GM12878 (cell line): ENCODE data around the gene AUNIP. TPM values are rescaled to one million over a fixed set of nuclear protein-coding genes. Genes with fewer than 3 reads are reported as not detected.
A peak's percentile ranks its signal among the peaks of the same experiment; 100 is the strongest.

Experiments used
- ATAC-seq: fragments of 200-7000 bp; cut with Tn5 transposase; 3 replicates; pipeline ENCODE4 v1.9.1; 2020; ENCODE audit warnings: mild to moderate bottlenecking, moderate library complexity
- BruUV-seq: library from RNA; stranded (reverse); fragments of 400-500 nt; replicated peaks from 2 replicates; lab custom pipeline; 2021; lab: Mats Ljungman, UMichigan
- CTCF ChIA-PET: fragments of 300-600 bp; sonication (Branson Sonifier 250); formaldehyde crosslinking; extraction: SDS; loops from one replicate; lab custom pipeline; 2021; ENCODE audit warnings: inconsistent platforms; lab: Yijun Ruan, JAX
- POLR2A ChIA-PET: fragments of 350-600 bp; formaldehyde crosslinking; extraction: SDS; loops from one replicate; lab custom pipeline; 2021; ENCODE audit warnings: inconsistent platforms; lab: Charles Lee
- RAD21 ChIA-PET: fragments of 300-600 bp; sonication (Branson Sonifier 250); formaldehyde crosslinking; loops from one replicate; lab custom pipeline; 2023; ENCODE audit warnings: antibody characterized with exemption; ENCODE audit not compliant: unreplicated experiment; lab: Charles Lee
- SMC1A ChIA-PET: fragments of 300-600 bp; sonication (Branson Sonifier 250); formaldehyde crosslinking; loops from one replicate; lab custom pipeline; 2023; ENCODE audit not compliant: unreplicated experiment, uncharacterized antibody; lab: Charles Lee
- DNase-seq: peaks from one replicate; pipeline ENCODE4 v3.0.0-alpha.2; 2011; ENCODE audit warnings: low read depth, low spot score
- FAIRE-seq: peaks from 3 replicates; lab custom pipeline; 2011; peaks lifted over from hg19 to GRCh38; lab: Jason Lieb, UNC
- H2AFZ ChIP-seq: 2 replicates; pipeline ENCODE4 v1.6.0; 2011; ENCODE audit warnings: low read depth, low read length, control low read depth; ENCODE audit not compliant: control insufficient read depth
- H3K27ac ChIP-seq: 2 replicates; pipeline ENCODE4 v1.5.1; 2011; ENCODE audit warnings: control low read depth; ENCODE audit not compliant: control insufficient read depth, insufficient read depth
- H3K27me3 ChIP-seq, 2 experiments: replicated peaks in 1 of 2; 2 replicates each; pipeline versions ENCODE4 v1.6.0 to v1.6.1; 2011; ENCODE audit warnings: low read length in 1 of 2; ENCODE audit not compliant: control insufficient read depth in 2 of 2, insufficient read depth in 2 of 2
- H3K36me3 ChIP-seq, 2 experiments: 2 replicates each; pipeline ENCODE4 v1.5.1; 2011; ENCODE audit warnings: low read length in 1 of 2; ENCODE audit not compliant: control insufficient read depth in 2 of 2, insufficient read depth in 2 of 2
- H3K4me1 ChIP-seq: 2 replicates; pipeline ENCODE4 v1.6.1; 2011; ENCODE audit warnings: mild to moderate bottlenecking, low read length, moderate library complexity, mixed read lengths; ENCODE audit not compliant: control insufficient read depth, insufficient read depth
- H3K4me2 ChIP-seq: 2 replicates; pipeline ENCODE4 v1.6.0; 2011; ENCODE audit warnings: control low read depth; ENCODE audit not compliant: control insufficient read depth, insufficient read depth
- H3K4me3 ChIP-seq: fragments of 200-600 bp; sonication (generic); 2 replicates; pipeline ENCODE4 v1.5.1; 2016
- H3K79me2 ChIP-seq: 2 replicates; pipeline ENCODE4 v1.6.0; 2011; ENCODE audit warnings: low read length; ENCODE audit not compliant: control insufficient read depth, insufficient read depth
- H3K9ac ChIP-seq: 2 replicates; pipeline ENCODE4 v1.8.0; 2011; ENCODE audit warnings: low read length, control low read depth, mixed read lengths; ENCODE audit not compliant: control insufficient read depth, insufficient read depth
- H3K9me3 ChIP-seq: replicated peaks from 3 replicates; pipeline ENCODE4 v1.5.1; 2011; ENCODE audit warnings: mild to moderate bottlenecking, low read length; ENCODE audit not compliant: control insufficient read depth, insufficient read depth
- H4K20me1 ChIP-seq: 2 replicates; pipeline ENCODE4 v1.6.0; 2011; ENCODE audit not compliant: control insufficient read depth, insufficient read depth
- ATF7 ChIP-seq: fragments of 450-650 bp; IDR thresholded peaks from 2 replicates; pipeline ENCODE4 v1.6.1; 2016; ENCODE audit warnings: low read depth, mild to moderate bottlenecking
- ESRRA ChIP-seq: IDR thresholded peaks from 2 replicates; pipeline ENCODE4 v1.6.1; 2012; ENCODE audit warnings: mild to moderate bottlenecking, low read length, improper control_type of control experiment
- EZH2 ChIP-seq: IDR thresholded peaks from 2 replicates; pipeline ENCODE4 v1.6.1; 2012; ENCODE audit warnings: low read depth, mild to moderate bottlenecking, control low read depth, inconsistent platforms, low read length, borderline replicate concordance; ENCODE audit not compliant: control insufficient read depth
- HDGF ChIP-seq: fragments of 450-650 bp; IDR thresholded peaks from 2 replicates; pipeline ENCODE4 v1.6.1; 2016; ENCODE audit warnings: antibody characterized with exemption
- IKZF2 ChIP-seq, 2 experiments: fragments of 450-650 bp; IDR thresholded peaks; 2 replicates each; pipeline ENCODE4 v1.6.1; 2017; ENCODE audit warnings: mild to moderate bottlenecking in 2 of 2, moderate library complexity in 2 of 2
- POLR2AphosphoS2 ChIP-seq: IDR thresholded peaks from 2 replicates; pipeline ENCODE4 v1.6.1; 2011; ENCODE audit warnings: low read depth, mild to moderate bottlenecking, low read length, improper control_type of control experiment, moderate library complexity
- SIX5 ChIP-seq: IDR thresholded peaks from 2 replicates; pipeline ENCODE4 v1.6.1; 2011; ENCODE audit warnings: mild to moderate bottlenecking, low read depth, low read length, moderate library complexity; ENCODE audit not compliant: severe bottlenecking
- SKIL ChIP-seq: fragments of 450-650 bp; IDR thresholded peaks from 2 replicates; pipeline ENCODE4 v1.6.1; 2017; ENCODE audit warnings: mild to moderate bottlenecking, low read depth, inconsistent platforms; ENCODE audit not compliant: poor library complexity, severe bottlenecking
- SMAD1 ChIP-seq: fragments of 450-650 bp; IDR thresholded peaks from 2 replicates; pipeline ENCODE4 v1.6.1; 2018; ENCODE audit warnings: mild to moderate bottlenecking, low read depth; ENCODE audit not compliant: partially characterized antibody
- SPI1 ChIP-seq: IDR thresholded peaks from 2 replicates; pipeline ENCODE4 v1.6.1; 2011; ENCODE audit warnings: low read depth, mild to moderate bottlenecking, low read length, moderate library complexity, borderline replicate concordance; ENCODE audit not compliant: insufficient read depth
- WGBS: methylation state at CpG from one replicate; pipeline ENCODE4 v1.1.6; 2016; ENCODE audit warnings: low lambda C conversion rate; ENCODE audit not compliant: insufficient replicate concordance, insufficient coverage; ENCODE audit errors: missing lambda C conversion rate; 5-methylcytosine and 5-hydroxymethylcytosine counted together
- in situ Hi-C: fragments of 300-500 bp; cut with MboI; formaldehyde crosslinking; loops from 9 replicates; pipeline ENCODE4 v1.14.3; 2018; ENCODE audit warnings: mixed read lengths
- intact Hi-C: fragments of 100-400 bp; cut with micrococcal nuclease; formaldehyde crosslinking; loops from one replicate; pipeline ENCODE4 v1.14.2; 2022; ENCODE audit not compliant: unreplicated experiment
- polyA plus RNA-seq, 11 experiments: library from polyadenylated mRNA; depleted of rRNA in 4 of 11; unstranded in 6 of 11; stranded (reverse) in 5 of 11; fragments of >200 nt; fragmentation: Nextera tagmentation in 4 of 11; fragmentation: Illumina TruSeq in 1 of 11; extraction: Ambion mirVana in 4 of 11; extraction: Trizol in 1 of 11; gene quantifications; 1 replicate in 1 of 11; 2 replicates in 10 of 11; pipeline versions ENCODE4 v1.2.1 to v1.2.3, GENCODE V29; 2011 to 2016; ENCODE audit warnings: inconsistent platforms in 2 of 11, missing spikeins in 2 of 11, low read depth in 1 of 11
- total RNA-seq, 4 experiments: library from RNA; depleted of rRNA in 3 of 4; stranded (reverse); fragments of >200 nt in 3 of 4; fragmentation: Illumina TruSeq in 1 of 4; extraction: Trizol in 1 of 4; gene quantifications; 2 replicates each; pipeline versions ENCODE4 v1.2.1 to v1.2.3, GENCODE V29; 2013 to 2021
- TF ChIP-seq, protein P1 (sequence below): IDR thresholded peaks from 2 replicates; pipeline ENCODE4 v1.6.1; 2011; ENCODE audit warnings: borderline replicate concordance, low read depth, mild to moderate bottlenecking, moderate library complexity, mixed read lengths, low read length; ENCODE audit not compliant: insufficient read depth; ENCODE audit errors: extremely low read length

The AUNIP gene
- total and polyA plus RNA-seq, 10 of the 15 experiments (the other 5 are each of a cell fraction or from before 2014, with no cell fraction given): 3.9 to 20.0 (median 12.7) TPM

DNA sequence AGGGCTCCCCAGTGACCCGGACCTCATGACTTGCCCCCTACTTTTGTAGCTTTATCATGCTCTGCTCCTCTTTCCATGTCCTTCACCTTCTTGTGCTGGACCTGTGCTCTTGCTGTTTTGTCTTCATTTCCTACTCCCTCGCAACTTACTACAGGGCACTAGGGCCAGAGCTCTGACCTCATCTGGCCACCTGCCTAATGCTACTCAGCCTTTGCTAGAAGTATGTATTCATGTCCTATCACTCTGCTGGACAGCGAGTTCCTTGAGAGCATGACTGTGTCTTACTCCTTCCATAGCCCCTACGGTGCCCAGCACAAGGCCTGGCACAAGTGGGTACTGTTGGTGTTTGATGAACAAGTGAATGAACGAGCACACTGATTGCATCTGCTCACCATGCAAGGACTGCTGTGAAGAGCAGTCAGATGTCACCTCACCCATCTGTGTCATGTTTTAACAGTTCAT lies 37.6 kb downstream of the AUNIP start:
- H4K20me1 ChIP-seq: no peaks in the 10 kb centered on the region
- ChIA-PET SMC1A (interaction anchor here (1.2 to 2.0 kb wide), 5 partner anchors 21 to 176 kb away, joined by 3 to 11 read pairs (median 4); partner anchors contain the start of gene PAFAH2), RAD21 (interaction anchor here (1.1 to 2.2 kb wide), 5 partner anchors 12 to 178 kb away, joined by 3 to 7 read pairs (median 3); partner anchors contain the start of gene PAQR7), POLR2A (interaction anchor here (0.6 to 1.3 kb wide), 4 partner anchors 8 to 318 kb away, joined by 3 to 5 read pairs (median 4); no protein-coding TSS in a partner anchor), CTCF (interaction anchor here (0.7 to 5.3 kb wide), 6 partner anchors 12 to 301 kb away, joined by 3 to 24 read pairs (median 4); partner anchors contain the start of genes PAFAH2 and PAQR7)
- 62% methylated on average over 5 of the region's 5 CpGs for WGBS
- H3K9ac ChIP-seq: peak overlapping the region; percentile 93
- peaks cover 15% of the 10 kb centered on the region for H3K4me1 ChIP-seq
- DNase-seq (no peak), ATAC-seq (no peak), FAIRE-seq (no peak)
- H3K27me3 ChIP-seq: no peaks in the 10 kb centered on the region
- peak overlapping the region; percentile 91 for H3K4me2 ChIP-seq
- no TSS peak for BruUV-seq
- peak overlapping the region; percentile 83 for H3K4me3 ChIP-seq
- no peak for TF ChIP-seq SMAD1
- TF ChIP-seq ESRRA: no peak
- no peak for TF ChIP-seq SIX5
- H3K27ac ChIP-seq: peak overlapping the region; percentile 73; the same call in 1 of the 2 replicates
- no peaks in the 10 kb centered on the region for H3K9me3 ChIP-seq
- intact Hi-C loops (loop anchor here (5.0 to 10.0 kb wide), 2 partner anchors 36 to 183 kb away; partner anchors contain the start of gene AUNIP), in situ Hi-C loops (loop anchor here (5.0 to 25.0 kb wide), 2 partner anchors 176 to 409 kb away; partner anchors contain the start of genes PAFAH2 and RHCE)
- peaks cover 0 to 4% of the 10 kb centered on the region in 2 experiments; a peak in 3 of 4 replicates for H3K36me3 ChIP-seq
- peaks cover 26% of the 10 kb centered on the region for H3K79me2 ChIP-seq
- no peak overlapping the region for H2AFZ ChIP-seq

- TSS peak; percentile 74 for BruUV-seq
- POLR2A ChIA-PET: interaction anchor here (0.7 to 1.3 kb wide), 6 partner anchors 9 to 176 kb away, joined by 3 to 6 read pairs (median 4); no protein-coding TSS in a partner anchor
- Histone ChIP-seq H3K4me3 (peak overlapping the region; percentile 83), H3K36me3 (no peaks in the 10 kb centered on the region; a peak in 3 of 4 replicates), H2AFZ (peak overlapping the region; percentile 70), H4K20me1 (no peaks in the 10 kb centered on the region), H3K9ac (peak overlapping the region; percentile 93), H3K79me2 (peaks cover 26% of the 10 kb centered on the region), H3K27ac (peak overlapping the region; percentile 73), H3K9me3 (no peaks in the 10 kb centered on the region), H3K4me2 (peak overlapping the region; percentile 91), H3K4me1 (peaks cover 15% of the 10 kb centered on the region), H3K27me3 (no peaks in the 10 kb centered on the region)
- RAD21 ChIA-PET: interaction anchor here (0.7 to 2.2 kb wide), 7 partner anchors 12 to 179 kb away, joined by 3 to 7 read pairs (median 3); partner anchors contain the start of gene PAQR7
- ATAC-seq: no peak
- SMC1A ChIA-PET: interaction anchor here (0.9 to 2.0 kb wide), 5 partner anchors 24 to 176 kb away, joined by 3 to 11 read pairs (median 3); partner anchors contain the start of gene PAFAH2
- WGBS: 6% methylated on average over 10 of the region's 10 CpGs
- in situ Hi-C loops: loop anchor here (5.0 to 25.0 kb wide), 2 partner anchors 176 to 409 kb away; partner anchors contain the start of genes PAFAH2 and RHCE
- DNase-seq: no peak
- no peak for FAIRE-seq
- intact Hi-C loops: loop anchor here (5.0 to 10.0 kb wide), 2 partner anchors 36 to 184 kb away; partner anchors contain the start of gene AUNIP
- CTCF ChIA-PET: interaction anchor here (0.7 to 5.3 kb wide), 6 partner anchors 11 to 272 kb away, joined by 3 to 24 read pairs (median 6); partner anchors contain the start of genes PAFAH2 and PAQR7
- 0 out of 2 replicates have a peak, but pooled peaks have one; percentile 11 for TF ChIP-seq HDGF
- TF ChIP-seq IKZF2 (IDR thresholded peaks at IDR 0.05): 0 out of 4 replicates have a peak, but pooled peaks of 1 of the 2 experiments have one; percentile 24
- TF ChIP-seq EZH2: no peak
- TF ChIP-seq ATF7: 0 out of 2 replicates have a peak, but pooled peaks have one; percentile 3
- TF ChIP-seq, protein P1, sequence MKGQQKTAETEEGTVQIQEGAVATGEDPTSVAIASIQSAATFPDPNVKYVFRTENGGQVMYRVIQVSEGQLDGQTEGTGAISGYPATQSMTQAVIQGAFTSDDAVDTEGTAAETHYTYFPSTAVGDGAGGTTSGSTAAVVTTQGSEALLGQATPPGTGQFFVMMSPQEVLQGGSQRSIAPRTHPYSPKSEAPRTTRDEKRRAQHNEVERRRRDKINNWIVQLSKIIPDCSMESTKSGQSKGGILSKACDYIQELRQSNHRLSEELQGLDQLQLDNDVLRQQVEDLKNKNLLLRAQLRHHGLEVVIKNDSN: no peak
- 0 out of 2 replicates have a peak, but pooled peaks have one; percentile 16 for TF ChIP-seq POLR2AphosphoS2
- peak; percentile 60; the same call in 1 of the 2 replicates for TF ChIP-seq SPI1
- no peak for TF ChIP-seq SKIL
Observed at GRCh38 chr1:25821112-25821476, 38.2 kb downstream of the AUNIP start.
